Measurements from ENCODE around the gene VDAC1. TPM values are rescaled to one million over a fixed set of nuclear protein-coding genes. Genes with fewer than 3 reads are reported as not detected.
"Not testable (repeated sequence)": the region's sequence is repeated elsewhere in the genome, so short reads cannot be mapped to it uniquely, and the experiment has no call there.

Gene VDAC1
- total RNA-seq, 4 donors from 2014 or later, result 122 to 166 (median 136) TPM

DNA sequence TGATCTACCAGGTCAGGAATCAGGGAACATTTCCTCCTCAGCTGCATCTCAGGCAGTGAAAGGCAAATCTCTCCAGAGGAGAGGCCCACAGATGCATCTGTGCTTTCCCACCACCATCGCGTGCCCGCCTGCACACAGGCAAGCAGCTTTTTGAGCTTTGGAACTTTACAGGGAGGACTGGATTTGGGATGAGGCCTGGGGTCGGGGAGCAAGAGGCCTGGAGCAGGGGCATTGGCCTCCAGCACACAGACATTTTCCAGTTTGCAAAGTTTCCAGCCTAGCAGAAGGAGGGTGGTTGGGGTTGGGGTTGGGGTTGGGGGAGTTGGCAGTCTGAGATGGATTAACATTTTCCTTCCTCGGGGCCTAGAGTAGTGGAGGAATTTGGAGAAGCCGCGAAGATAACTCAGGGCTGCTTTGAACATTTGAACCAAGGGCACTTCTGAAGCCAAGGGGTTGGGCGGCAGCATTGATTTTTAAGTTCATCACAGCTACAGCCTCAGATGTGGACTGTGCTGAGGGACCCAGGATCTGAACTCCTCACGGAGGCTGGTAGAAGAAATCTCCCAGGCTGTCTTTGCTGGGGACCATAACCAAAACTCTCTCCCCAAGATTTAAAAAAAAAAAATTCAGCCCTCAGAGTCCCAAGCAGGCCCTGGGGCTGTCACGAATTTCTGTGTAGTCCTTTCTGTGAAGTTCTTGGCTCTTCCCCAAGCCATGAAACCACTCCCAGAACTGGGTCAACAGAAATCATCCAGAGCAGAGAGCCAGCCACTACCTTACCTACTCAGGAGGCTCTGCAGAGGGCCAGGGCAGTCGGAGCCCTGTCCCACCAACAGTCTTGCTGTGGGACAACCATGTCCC, 61.9 kb downstream of the VDAC1 start:
- no peaks in the 10 kb centered on the region for H3K9me3 ChIP-seq
- 65 to 73% methylated on average over 11 of the region's 11 CpGs for WGBS, 2 donors
- H3K27me3 ChIP-seq, result no peaks in the 10 kb centered on the region
- TF ChIP-seq CTCF (IDR thresholded peaks at IDR 0.05) (no peak), POLR2A (IDR thresholded peaks at IDR 0.05) (no peak)
- H3K4me1 ChIP-seq, result peaks cover 0 to 20% of the 10 kb centered on the region in 2 donors
- H3K36me3 ChIP-seq, result no peaks in the 10 kb centered on the region
- DNase-seq, result peak; percentile 55 to 56
- no peak overlapping the region for H3K27ac ChIP-seq
- no peak overlapping the region for H3K4me3 ChIP-seq (replicated peaks in 1 of 3)
- intact Hi-C loops (cut with DNase I), result no loop called here

DNA sequence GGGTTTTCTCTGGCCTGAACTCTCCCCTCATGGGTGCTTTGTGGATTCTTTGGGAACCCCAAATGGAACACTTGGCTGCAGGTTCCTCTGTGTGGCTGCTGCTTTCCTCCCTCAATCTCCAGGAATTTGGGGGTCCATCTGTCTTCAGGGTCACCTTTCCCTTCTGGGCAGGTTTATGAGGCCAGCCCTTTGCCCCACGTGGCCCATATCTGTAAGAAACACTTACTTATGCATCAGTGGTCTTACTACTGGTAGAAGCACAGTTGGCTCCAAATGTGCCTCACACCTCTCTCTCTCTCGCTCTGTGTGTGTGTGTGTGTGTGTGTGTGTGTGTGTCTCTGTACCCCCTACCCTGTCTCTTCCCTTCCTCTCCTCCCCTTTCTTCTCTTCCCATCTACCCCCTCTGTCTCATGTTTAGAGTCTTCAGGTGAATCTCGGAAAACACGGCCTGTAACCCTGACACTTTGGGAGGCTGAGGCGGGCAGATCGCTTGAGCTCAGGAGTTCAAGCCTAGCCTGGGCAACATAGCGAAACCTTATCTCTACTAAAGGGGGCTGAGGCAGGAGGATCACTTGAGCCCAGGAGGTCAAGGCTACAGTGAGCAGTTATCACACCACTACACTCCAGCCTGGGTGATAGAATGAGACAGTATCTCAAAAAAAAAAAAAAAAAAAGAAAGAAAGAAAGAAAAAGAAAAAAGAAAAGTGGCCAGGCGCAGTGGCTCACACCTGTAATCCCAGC, 63.1 kb downstream of the VDAC1 start:
- 88 to 91% methylated on average over 8 of the region's 8 CpGs for WGBS, 2 donors

DNA sequence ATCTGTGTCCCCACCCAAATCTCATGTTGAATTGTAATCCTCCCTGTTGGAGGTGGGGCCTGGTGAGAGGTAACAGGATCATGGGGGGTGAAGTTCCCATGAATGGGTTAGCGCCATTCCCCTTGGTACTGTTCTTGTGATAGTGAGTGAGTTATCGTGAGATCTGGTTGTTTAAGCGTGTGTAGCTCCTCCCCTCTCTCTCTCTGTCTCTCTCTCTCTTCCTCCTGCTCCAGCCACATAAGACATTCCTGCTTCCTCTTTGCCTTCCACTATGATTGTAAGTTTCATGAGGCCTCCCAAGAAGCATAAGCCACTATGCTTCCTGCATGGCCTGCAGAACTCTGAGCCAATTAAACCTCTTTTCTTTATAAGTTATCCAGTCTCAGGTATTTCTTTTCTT, 65.1 kb downstream of the VDAC1 start:
- intact Hi-C loops (cut with DNase I), result no loop called here
- no peaks in the 10 kb centered on the region for H3K9me3 ChIP-seq

More for the DNA sequence above, 63.1 kb downstream of the VDAC1 start:
- no peaks in the 10 kb centered on the region for H3K9me3 ChIP-seq
- H3K27ac ChIP-seq, result no peak overlapping the region
- intact Hi-C loops (cut with DNase I), result no loop called here
- H3K4me1 ChIP-seq, result peaks cover 0 to 20% of the 10 kb centered on the region in 2 donors
- no peak for DNase-seq
- no peaks in the 10 kb centered on the region for H3K27me3 ChIP-seq
- TF ChIP-seq POLR2A (IDR thresholded peaks at IDR 0.05) (no peak), CTCF (IDR thresholded peaks at IDR 0.05) (no peak)
- no peak overlapping the region for H3K4me3 ChIP-seq (replicated peaks in 1 of 3)
- no peaks in the 10 kb centered on the region for H3K36me3 ChIP-seq

DNA sequence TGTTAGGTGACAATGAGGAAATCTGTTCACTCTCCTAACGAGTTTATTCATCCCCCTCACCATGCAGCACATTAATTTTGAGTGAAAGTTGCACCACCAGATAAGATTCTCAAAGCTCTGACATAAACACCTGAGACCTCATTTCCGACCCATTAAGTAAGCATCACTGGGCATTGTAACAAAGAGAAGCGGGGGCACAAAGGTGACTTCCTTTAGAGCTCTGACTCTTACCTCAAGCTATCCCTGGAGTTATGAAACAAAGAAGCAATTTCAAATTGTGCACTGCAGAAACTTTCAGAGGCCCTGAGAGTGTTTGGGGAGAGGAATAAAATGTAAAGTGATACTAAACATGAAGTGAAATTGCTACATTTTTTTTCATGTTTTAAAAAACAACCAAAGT, 65.8 kb downstream of the VDAC1 start:
- Histone ChIP-seq H3K36me3 (no peaks in the 10 kb centered on the region), H3K9me3 (no peaks in the 10 kb centered on the region), H3K27me3 (no peaks in the 10 kb centered on the region), H3K4me3 (replicated peaks in 1 of 3) (no peak overlapping the region), H3K27ac (no peak overlapping the region), H3K4me1 (peaks cover 0 to 11% of the 10 kb centered on the region in 2 donors)
- no peak for DNase-seq
- intact Hi-C loops (cut with DNase I), result no loop called here
- 89 to 90% methylated on average over 3 of the region's 3 CpGs for WGBS, 2 donors
- no peak for TF ChIP-seq CTCF (IDR thresholded peaks at IDR 0.05)
- TF ChIP-seq POLR2A (IDR thresholded peaks at IDR 0.05), result no peak

More for the DNA sequence above, 65.1 kb downstream of the VDAC1 start:
- DNase-seq, result no peak
- Histone ChIP-seq H3K36me3 (no peaks in the 10 kb centered on the region), H3K4me3 (replicated peaks in 1 of 3) (no peak overlapping the region), H3K27ac (no peak overlapping the region), H3K27me3 (no peaks in the 10 kb centered on the region), H3K4me1 (peaks cover 0 to 15% of the 10 kb centered on the region in 2 donors)
- 92 to 98% methylated on average over 3 of the region's 3 CpGs for WGBS, 2 donors
- TF ChIP-seq POLR2A (IDR thresholded peaks at IDR 0.05), result no peak

DNA sequence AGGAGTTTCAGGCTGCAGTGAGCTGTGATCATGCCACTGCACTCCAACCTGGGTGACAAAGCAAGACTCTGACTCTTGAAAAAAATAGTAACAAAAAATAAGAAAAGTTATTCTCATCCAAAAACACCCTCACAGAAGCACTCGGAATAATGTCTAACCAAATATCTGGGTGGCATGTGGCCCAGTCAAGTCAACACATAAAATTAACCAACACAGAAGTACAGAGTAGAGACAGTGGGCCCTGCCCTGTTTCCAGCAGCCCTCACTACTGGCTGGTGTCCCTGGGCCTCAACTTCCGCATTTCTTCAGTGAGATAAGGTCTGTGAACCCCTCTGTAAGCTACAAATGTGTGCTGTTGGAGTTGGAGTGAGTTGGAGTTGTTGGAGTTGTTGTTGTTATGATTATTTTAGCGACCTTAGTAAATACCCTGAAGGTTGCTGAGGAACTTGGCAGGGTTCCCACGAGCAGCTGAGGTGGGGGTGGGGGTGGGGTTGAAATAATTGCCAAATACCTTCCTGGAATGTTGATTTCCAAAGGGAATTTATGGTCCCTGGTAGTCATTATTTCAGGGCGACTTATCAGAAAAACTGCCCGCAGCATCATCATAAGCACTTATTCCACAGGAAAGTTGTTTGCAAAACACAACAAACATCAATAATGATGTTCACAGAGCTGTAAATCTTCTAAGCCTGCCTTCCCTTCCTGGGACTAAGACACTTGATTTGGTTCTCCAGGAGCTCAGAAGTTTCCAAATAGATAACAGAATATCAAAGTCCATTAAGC, 66.5 kb downstream of the VDAC1 start:
- Histone ChIP-seq H3K4me1 (peaks cover 0 to 7% of the 10 kb centered on the region in 2 donors), H3K9me3 (no peaks in the 10 kb centered on the region), H3K27ac (no peak overlapping the region), H3K27me3 (no peaks in the 10 kb centered on the region), H3K36me3 (no peaks in the 10 kb centered on the region), H3K4me3 (replicated peaks in 1 of 3) (no peak overlapping the region)
- WGBS, 2 donors, result 62 to 68% methylated on average over 6 of the region's 6 CpGs
- no peak for TF ChIP-seq POLR2A (IDR thresholded peaks at IDR 0.05)
- no peak for TF ChIP-seq CTCF (IDR thresholded peaks at IDR 0.05)
- DNase-seq, result no peak
- intact Hi-C loops (cut with DNase I), result no loop called here

GRCh38 chr5:133937628-133938027, 67.1 kb downstream of the VDAC1 start:
- H3K4me3 ChIP-seq (replicated peaks in 1 of 3); H3K27ac ChIP-seq; H3K4me1 ChIP-seq; H3K9me3 ChIP-seq; DNase-seq; intact Hi-C loops (cut with DNase I); H3K36me3 ChIP-seq; H3K27me3 ChIP-seq: not testable (repeated sequence)
- 90 to 93% methylated on average over 3 of the region's 3 CpGs for WGBS, 2 donors
